Activated CD8-positive, alpha-beta memory T cell treated with anti-CD3 and anti-CD28 coated beads for 4 hours (primary cell): Measurements from ENCODE around the gene LRRC8B.

Experiments
- DNase-seq, 2 donors: peaks; one replicate each; pipeline ENCODE4 v3.0.0-alpha.2; 2020; ENCODE audit warnings: low read depth in 2 of 2

LRRC8B gene

DNA sequence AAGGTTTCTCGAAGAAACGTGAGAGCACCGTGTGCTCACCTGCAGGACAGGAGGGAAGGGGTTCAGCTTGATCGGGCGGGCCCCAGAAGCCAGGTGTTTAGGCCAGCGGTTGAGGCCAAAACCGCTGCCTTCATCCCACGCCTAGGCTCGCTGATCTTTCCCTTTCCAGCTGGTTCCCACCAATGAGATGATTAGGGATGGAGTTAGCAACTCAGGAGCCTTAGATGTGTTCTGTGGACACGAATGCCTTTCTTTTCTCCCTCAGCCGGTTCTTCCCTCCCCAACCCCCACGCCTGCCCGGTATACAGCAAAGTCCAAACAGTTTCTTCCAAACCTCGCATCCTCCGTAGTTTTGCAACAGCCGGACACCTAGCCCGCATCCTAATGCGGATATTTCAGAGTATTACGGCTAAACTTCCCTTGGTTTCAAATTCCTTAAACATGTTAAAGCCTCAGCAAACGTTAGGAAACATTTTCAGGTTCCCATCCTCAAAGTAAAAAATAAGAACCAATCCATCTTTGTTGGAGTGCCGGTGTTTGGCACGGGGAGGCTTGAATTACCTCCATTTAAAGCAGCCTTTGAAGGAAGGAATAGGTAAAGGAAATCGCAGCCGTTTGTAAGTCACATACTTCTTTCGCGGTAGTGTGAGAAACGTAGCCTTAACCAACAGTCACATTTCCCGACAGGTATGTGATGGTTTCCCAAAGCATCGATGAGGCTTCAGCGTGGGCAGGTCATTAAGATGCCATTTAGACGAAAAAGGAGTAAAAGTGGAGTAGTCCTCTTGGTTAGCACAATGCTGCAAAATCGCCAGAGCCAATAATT, 109.4 kb downstream of the LRRC8B start:
- DNase-seq = no peak

DNA sequence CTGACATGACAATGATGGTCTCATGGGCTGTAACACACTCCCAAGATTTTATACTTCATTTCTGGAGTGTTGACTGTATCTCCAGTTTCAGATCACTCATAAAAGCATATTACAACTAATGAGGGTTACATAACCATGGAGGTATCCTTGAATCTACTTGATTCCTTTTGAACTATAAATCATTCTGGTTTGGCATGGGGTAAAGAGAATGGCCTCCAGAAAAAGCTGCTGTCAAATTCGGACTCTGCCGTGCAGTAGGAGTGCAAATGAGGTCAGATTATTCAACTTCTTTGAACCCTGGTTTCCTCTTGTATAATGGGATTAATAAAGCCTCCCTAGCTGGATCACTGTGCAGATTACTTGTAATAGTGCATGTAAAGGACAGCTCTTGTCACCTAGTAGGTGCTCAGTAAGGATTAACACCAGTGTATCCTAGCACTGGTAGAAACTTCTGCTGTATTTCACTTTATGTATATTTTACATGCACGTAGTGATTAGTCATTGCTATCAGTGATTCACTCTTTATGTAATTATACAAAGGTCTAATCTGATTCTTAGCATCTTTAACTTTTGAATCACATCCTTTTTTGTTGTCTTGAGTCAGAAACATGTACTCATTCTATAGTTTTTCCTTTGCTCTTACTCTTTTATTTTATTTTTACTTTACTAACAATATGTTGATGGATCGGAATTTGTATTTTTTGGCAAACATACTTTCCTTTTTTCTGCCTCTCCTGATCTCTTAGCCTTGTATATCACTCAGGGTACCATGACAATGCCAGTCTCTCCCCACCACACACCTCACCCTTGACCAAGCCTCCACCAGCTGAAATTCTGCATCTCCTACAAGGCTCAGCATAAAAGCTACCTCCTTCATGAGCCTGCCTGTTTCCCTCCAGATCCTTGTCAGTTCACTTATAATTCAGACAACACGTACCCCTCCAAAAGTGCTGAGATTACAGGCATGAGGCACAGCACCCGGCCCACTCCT, 111.5 kb downstream of the LRRC8B start:
- DNase-seq = no peak

DNA sequence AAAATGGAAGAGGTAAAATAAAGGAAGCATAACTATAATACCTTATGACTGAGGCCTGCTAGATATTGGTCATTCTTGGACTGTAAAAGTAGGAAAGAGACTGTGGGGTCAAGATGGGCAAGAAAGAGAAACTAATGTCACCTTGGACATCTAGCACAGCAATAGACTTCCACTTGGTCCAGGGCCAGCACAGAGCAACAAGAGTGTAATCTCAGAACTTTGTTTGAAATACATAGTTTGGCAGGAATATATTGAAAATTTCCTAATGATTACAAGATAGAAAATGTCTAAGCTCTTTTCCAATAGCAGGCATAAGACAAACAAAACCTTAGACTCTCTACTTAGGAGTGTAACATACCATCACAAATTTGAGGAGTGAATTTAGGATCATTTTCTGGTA, 112.9 kb downstream of the LRRC8B start:
- DNase-seq = no peak

DNA sequence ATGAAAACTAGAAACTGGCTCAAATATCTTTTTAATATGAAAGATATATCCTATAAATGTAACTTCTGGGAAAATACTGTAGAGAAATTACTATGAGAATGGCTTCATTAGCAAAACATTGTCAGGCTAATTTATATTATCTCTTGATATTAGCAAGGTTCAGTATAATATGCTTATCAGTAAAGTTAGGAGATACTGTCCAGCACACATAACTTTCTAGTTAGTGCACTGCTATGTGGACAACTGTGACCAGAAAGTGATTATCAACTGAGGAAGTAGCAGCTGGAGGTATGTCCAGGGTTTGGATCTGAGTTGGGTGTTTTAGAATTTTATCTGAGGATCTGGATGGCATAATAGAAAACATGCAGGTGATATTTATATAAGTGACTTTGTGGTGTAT, 115.8 kb downstream of the LRRC8B start:
- DNase-seq = no peak

DNA sequence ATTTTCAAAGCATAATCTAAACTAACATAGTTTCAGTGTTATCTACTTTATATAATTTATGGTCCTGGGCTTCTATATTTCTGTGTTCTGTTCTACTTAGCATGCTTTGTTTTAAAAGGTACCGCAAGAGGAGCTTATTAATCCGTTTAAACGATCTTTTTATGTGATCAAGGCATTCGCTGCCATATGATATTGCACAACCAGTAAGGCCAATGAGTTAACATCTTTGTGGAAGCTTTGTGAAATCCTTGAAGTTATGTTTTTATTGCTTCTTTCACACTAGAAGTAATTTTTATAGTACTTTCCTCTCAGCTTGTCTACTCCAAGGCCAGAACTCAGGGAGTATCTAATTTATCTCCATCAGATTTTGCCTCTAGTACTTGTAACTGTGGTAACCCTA, 117.2 kb downstream of the LRRC8B start:
- no peak for DNase-seq

DNA sequence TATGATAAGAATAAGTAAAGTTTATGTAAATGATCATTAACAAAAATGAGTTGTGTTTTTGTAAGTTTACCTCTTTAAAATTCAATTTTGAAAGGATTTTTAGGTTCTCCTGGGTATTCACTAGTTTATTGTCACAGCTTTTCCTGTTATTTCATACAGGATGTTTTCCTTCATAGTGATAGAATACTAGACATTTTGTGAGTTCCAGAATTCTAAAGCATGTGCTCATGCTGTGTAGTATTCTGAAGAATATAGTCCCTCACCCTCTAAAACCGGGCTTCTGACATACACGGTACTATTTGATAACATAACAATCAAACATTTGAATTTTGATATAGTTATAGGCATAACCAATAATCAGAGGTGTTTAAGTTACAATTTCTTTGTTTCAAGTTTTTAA, 118.9 kb downstream of the LRRC8B start:
- no peak for DNase-seq

DNA sequence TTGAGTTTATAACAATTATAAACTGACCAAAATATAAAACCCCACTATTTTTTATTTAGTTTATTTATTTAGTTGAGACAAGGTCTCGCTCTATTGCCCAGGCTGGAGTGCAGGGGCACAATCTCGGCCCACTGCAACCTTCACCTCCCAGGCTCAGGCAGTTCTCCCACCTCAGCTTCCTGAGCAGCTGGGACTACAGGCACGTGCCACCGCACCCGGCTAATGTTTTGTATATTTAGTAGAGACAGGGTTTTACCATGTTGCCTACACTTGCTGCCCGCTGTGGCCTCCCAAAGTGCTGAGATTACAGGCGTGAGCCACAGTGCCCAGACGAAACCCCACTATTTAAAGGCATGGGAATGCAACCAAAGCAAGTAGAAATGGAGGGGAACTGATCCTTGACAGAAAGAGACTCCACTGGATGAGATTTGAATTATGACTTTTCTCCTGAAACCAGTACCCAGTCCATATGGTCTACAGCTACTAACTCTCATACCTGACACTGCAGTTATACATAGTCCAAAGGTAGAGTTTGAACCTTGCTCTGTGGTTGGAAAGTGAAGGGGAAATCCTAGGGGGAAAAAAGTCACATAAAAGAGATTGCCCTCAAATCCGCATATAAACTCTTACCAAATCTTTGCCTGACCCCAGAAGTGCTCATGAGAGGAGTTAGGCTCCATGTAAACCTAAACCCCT, 119.6 kb downstream of the LRRC8B start:
- no peak for DNase-seq

DNA sequence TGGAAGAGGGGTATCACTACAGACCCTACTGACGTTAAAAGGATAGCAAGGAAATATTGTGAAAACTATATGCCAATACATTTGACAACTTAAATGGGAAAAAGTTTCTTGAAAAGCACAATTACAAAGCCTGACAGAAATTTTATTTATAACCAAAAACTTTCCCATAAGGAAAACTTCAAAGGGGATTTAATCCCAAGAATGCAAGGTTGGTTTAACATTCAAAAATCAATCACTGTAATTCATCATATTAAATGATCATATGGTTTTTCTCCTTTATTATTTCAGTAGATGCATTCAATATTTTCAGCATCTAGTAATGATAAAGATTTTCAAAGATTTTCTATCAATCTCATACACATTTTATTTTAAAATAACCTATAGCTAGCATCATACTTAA, 121.6 kb downstream of the LRRC8B start:
- DNase-seq = no peak
